Liver (tissue), 3 donors: ENCODE measurements around the gene POLD3.

ENCODE experiments used
- EGR1 ChIP-seq, 2 donors: IDR thresholded peaks; 2 replicates each; pipeline ENCODE4 v1.6.1; 2016 to 2018; ENCODE audit warnings: antibody characterized with exemption in 2 of 2, low read depth in 2 of 2
- GABPA ChIP-seq, 2 donors: IDR thresholded peaks in 1 of 2; conservative IDR thresholded peaks in 1 of 2; 2 replicates each; pipeline ENCODE4 v1.6.1; 2016; ENCODE audit warnings: antibody characterized with exemption in 2 of 2, mild to moderate bottlenecking in 1 of 2, moderate library complexity in 1 of 2
- HNF4G ChIP-seq: IDR thresholded peaks from 2 replicates; pipeline ENCODE4 v1.6.1; 2016; ENCODE audit warnings: antibody characterized with exemption
- JUND ChIP-seq, 2 donors: IDR thresholded peaks; 2 replicates each; pipeline ENCODE4 v1.6.1; 2016; ENCODE audit warnings: antibody characterized with exemption in 2 of 2
- NR2F2 ChIP-seq: IDR thresholded peaks from 2 replicates; pipeline ENCODE4 v1.6.1; 2016; ENCODE audit warnings: antibody characterized with exemption
- RAD21 ChIP-seq, 2 donors: IDR thresholded peaks; 2 replicates each; pipeline ENCODE4 v1.6.1; 2016; ENCODE audit warnings: antibody characterized with exemption in 2 of 2, mild to moderate bottlenecking in 2 of 2
- RXRA ChIP-seq, 2 donors: IDR thresholded peaks; 2 replicates each; pipeline ENCODE4 v1.6.1; 2017 to 2018; ENCODE audit warnings: antibody characterized with exemption in 2 of 2, mild to moderate bottlenecking in 1 of 2
- SP1 ChIP-seq: IDR thresholded peaks from 2 replicates; pipeline ENCODE4 v1.6.1; 2018; ENCODE audit warnings: antibody characterized with exemption, mild to moderate bottlenecking
- TAF1 ChIP-seq: conservative IDR thresholded peaks from 2 replicates; pipeline ENCODE4 v1.6.1; 2016; ENCODE audit warnings: antibody characterized with exemption, mild to moderate bottlenecking
- YY1 ChIP-seq: IDR thresholded peaks from 2 replicates; pipeline ENCODE4 v1.6.1; 2016; ENCODE audit warnings: antibody characterized with exemption, mild to moderate bottlenecking
- TF ChIP-seq, protein P1 (sequence below): fragments of 150-350 bp; IDR thresholded peaks from 2 replicates; pipeline ENCODE4 v1.5.1; 2017; ENCODE audit warnings: improper control_type of control experiment, low read depth, low read length; ENCODE audit not compliant: missing input control
- TF ChIP-seq, protein P2 (sequence below): IDR thresholded peaks from 2 replicates; pipeline ENCODE4 v1.6.1; 2016; ENCODE audit warnings: antibody characterized with exemption
- TF ChIP-seq, protein P3 (sequence below): IDR thresholded peaks from 2 replicates; pipeline ENCODE4 v1.6.1; 2016; ENCODE audit warnings: antibody characterized with exemption
- TF ChIP-seq, protein P4 (sequence below): IDR thresholded peaks from 2 replicates; pipeline ENCODE4 v1.6.1; 2016; ENCODE audit warnings: antibody characterized with exemption
- donor health status: healthy.
- donor health status: healthy.

DNA sequence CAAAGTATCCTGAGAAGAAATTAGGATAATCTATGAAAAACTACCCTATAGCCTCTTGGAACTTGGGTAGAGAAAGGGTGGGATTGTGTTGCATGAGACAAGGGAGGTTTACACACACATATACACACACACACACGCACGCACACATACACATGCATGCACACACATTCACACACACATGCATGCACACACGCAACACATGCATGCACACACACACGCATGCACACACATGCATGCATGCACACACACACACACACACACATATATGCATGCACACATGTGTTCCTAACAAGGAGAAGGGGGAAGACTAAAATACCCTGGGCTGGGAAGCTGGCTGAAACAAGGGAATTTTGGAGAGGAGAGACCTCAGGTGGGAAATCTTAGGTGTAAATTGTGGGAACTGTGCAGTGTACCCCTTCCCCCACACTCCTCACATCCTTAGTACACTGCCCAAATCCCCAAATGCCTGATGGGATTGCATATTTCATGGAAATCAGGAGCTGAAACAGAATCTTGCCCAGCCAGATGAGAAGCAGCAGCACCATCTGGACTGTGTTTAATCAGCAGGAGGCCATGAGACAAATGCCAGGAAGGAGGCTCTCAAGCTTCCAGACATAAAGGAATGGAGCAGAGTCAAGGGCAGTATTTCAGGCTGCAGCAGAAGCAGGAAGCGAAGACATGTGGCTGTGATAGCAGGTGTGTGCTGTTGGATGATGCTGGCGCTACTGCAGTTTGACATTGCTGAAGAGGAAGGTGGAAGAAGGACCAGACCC is 14.6 kb upstream of the POLD3 start:
- TF ChIP-seq, protein P1, sequence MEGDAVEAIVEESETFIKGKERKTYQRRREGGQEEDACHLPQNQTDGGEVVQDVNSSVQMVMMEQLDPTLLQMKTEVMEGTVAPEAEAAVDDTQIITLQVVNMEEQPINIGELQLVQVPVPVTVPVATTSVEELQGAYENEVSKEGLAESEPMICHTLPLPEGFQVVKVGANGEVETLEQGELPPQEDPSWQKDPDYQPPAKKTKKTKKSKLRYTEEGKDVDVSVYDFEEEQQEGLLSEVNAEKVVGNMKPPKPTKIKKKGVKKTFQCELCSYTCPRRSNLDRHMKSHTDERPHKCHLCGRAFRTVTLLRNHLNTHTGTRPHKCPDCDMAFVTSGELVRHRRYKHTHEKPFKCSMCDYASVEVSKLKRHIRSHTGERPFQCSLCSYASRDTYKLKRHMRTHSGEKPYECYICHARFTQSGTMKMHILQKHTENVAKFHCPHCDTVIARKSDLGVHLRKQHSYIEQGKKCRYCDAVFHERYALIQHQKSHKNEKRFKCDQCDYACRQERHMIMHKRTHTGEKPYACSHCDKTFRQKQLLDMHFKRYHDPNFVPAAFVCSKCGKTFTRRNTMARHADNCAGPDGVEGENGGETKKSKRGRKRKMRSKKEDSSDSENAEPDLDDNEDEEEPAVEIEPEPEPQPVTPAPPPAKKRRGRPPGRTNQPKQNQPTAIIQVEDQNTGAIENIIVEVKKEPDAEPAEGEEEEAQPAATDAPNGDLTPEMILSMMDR, result no peak
- TF ChIP-seq YY1 (no peak), TAF1 (no peak), RAD21 (IDR thresholded peaks at IDR 0.05) (no peak), EGR1 (IDR thresholded peaks at IDR 0.05; ENCODE audit: low read depth in 2 of 2) (no peak), HNF4G (no peak), SP1 (no peak), RXRA (IDR thresholded peaks at IDR 0.05) (no peak), GABPA (IDR thresholded peaks at IDR 0.05 in 1 of 2, conservative IDR thresholded peaks at IDR 0.05 in 1 of 2) (no peak), JUND (IDR thresholded peaks at IDR 0.05) (no peak), NR2F2 (no peak)
- TF ChIP-seq, protein P2, sequence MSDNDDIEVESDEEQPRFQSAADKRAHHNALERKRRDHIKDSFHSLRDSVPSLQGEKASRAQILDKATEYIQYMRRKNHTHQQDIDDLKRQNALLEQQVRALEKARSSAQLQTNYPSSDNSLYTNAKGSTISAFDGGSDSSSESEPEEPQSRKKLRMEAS, result no peak
- TF ChIP-seq, protein P3, sequence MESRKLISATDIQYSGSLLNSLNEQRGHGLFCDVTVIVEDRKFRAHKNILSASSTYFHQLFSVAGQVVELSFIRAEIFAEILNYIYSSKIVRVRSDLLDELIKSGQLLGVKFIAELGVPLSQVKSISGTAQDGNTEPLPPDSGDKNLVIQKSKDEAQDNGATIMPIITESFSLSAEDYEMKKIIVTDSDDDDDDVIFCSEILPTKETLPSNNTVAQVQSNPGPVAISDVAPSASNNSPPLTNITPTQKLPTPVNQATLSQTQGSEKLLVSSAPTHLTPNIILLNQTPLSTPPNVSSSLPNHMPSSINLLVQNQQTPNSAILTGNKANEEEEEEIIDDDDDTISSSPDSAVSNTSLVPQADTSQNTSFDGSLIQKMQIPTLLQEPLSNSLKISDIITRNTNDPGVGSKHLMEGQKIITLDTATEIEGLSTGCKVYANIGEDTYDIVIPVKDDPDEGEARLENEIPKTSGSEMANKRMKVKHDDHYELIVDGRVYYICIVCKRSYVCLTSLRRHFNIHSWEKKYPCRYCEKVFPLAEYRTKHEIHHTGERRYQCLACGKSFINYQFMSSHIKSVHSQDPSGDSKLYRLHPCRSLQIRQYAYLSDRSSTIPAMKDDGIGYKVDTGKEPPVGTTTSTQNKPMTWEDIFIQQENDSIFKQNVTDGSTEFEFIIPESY, result no peak
- TF ChIP-seq, protein P4, sequence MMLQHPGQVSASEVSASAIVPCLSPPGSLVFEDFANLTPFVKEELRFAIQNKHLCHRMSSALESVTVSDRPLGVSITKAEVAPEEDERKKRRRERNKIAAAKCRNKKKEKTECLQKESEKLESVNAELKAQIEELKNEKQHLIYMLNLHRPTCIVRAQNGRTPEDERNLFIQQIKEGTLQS, result no peak
